ENCODE results near the gene THBS4. TPM values are rescaled to one million over a fixed set of nuclear protein-coding genes. Genes with fewer than 3 reads are reported as not detected.

The THBS4 gene
- polyA plus RNA-seq, 1 of the 3 experiments (the other 2 are of a cell fraction), result 1.1 TPM

- H4K20me1 ChIP-seq (ENCODE audit: insufficient read depth), result no peaks in the 10 kb centered on the region
- peaks cover 4% of the 10 kb centered on the region for H3F3A ChIP-seq (replicated peaks; ENCODE audit: insufficient read depth)
- no peaks in the 10 kb centered on the region for H3K27me3 ChIP-seq (ENCODE audit: insufficient read depth)
- H3K9me3 ChIP-seq, result no peaks in the 10 kb centered on the region; the same call in 1 of the 2 replicates
- H3K9ac ChIP-seq, result no peak overlapping the region
- no peak overlapping the region for H2AFZ ChIP-seq (ENCODE audit: low read depth)
- no peaks in the 10 kb centered on the region; a peak in 1 of 4 replicates for H3K4me1 ChIP-seq (ENCODE audit: control insufficient read depth in 1 of 2, insufficient read depth in 2 of 2, low read depth in 1 of 2, low read length in 1 of 2)
- H3K27ac ChIP-seq (ENCODE audit: low read depth in 2 of 2, low read length in 1 of 2), result no peak overlapping the region
- no peak overlapping the region for H3K4me3 ChIP-seq (ENCODE audit: low read depth in 2 of 2, low read length in 1 of 2)
- no peaks in the 10 kb centered on the region for H3K79me2 ChIP-seq (ENCODE audit: insufficient read depth)
- ChIA-PET CTCF (interaction anchor here (0.6 to 1.3 kb wide), 2 partner anchors 34 to 144 kb away, joined by 3 read pairs; no protein-coding TSS in a partner anchor), POLR2A (no interaction called here)
- no peaks in the 10 kb centered on the region for H3K9me2 ChIP-seq
- H3K4me2 ChIP-seq, result no peak overlapping the region
- DNase-seq, result no peak
- no peaks in the 10 kb centered on the region for H3K36me3 ChIP-seq (replicated peaks in 1 of 2; ENCODE audit: control insufficient read depth in 1 of 2, insufficient read depth in 2 of 2, low read length in 1 of 2)
- TF ChIP-seq TAF1 (IDR thresholded peaks at IDR 0.05; ENCODE audit: borderline replicate concordance, low read depth, low read length) (no peak), FOXM1 (IDR thresholded peaks at IDR 0.05; ENCODE audit: low read depth) (no peak), NRF1 (IDR thresholded peaks at IDR 0.05; ENCODE audit: low read depth, low read length) (no peak), GABPA (IDR thresholded peaks at IDR 0.05; ENCODE audit: low read depth) (no peak), TEAD4 (IDR thresholded peaks at IDR 0.05; ENCODE audit: borderline replicate concordance, insufficient read depth) (no peak), RFX5 (IDR thresholded peaks at IDR 0.05; ENCODE audit: low read length) (no peak), ELF1 (IDR thresholded peaks at IDR 0.05) (no peak), NFIC (IDR thresholded peaks at IDR 0.05; ENCODE audit: borderline replicate concordance) (no peak), IRF3 (IDR thresholded peaks at IDR 0.05; ENCODE audit: low read depth, low read length) (no peak), USF2 (IDR thresholded peaks at IDR 0.05; ENCODE audit: borderline replicate concordance, low read depth, low read length) (no peak), RAD21 (IDR thresholded peaks at IDR 0.05; ENCODE audit: low read length) (no peak), CTCF (IDR thresholded peaks at IDR 0.05) (no peak), FOXJ3 (CRISPR knock-in tag; IDR thresholded peaks at IDR 0.05) (no peak), MAX (IDR thresholded peaks at IDR 0.05; ENCODE audit: low read depth) (no peak), RCOR1 (IDR thresholded peaks at IDR 0.05; ENCODE audit: low read length) (no peak), REST (IDR thresholded peaks at IDR 0.05; ENCODE audit: low read depth, low read length) (no peak), FOSL2 (IDR thresholded peaks at IDR 0.05; ENCODE audit: borderline replicate concordance, low read depth) (no peak)
- 42% methylated on average over 2 of the region's 2 CpGs for WGBS (ENCODE audit: low lambda C conversion rate)
These were observed 87.4 kb downstream of the THBS4 start for GRCh38 chr5:80122579-80122978.

Measured in SK-N-SH (cell line).